Activated CD4-positive, alpha-beta memory T cell treated with anti-CD3 and anti-CD28 coated beads, Interleukin-2, amount 10 ng/mL, durations not matched to agents 7 days and 5 days (primary cell): ENCODE data around the gene HOXD8. TPM values are rescaled to one million over a fixed set of nuclear protein-coding genes. Genes with fewer than 3 reads are reported as not detected.

ENCODE experiments used
- CTCF ChIA-PET: fragments of 350-600 bp; sonication (Branson Sonifier 250); formaldehyde crosslinking; loops from one replicate; lab custom pipeline; 2021; ENCODE audit warnings: antibody characterized with exemption, inconsistent platforms; lab: Charles Lee
- POLR2A ChIA-PET: fragments of 350-600 bp; sonication (Branson Sonifier 250); formaldehyde crosslinking; loops from one replicate; lab custom pipeline; 2021; ENCODE audit warnings: antibody characterized with exemption; lab: Charles Lee
- DNase-seq: peaks from one replicate; pipeline ENCODE4 v3.0.0-alpha.2; 2020
- H3K27ac Mint-ChIP-seq: one replicate; pipeline ENCODE4 v1.8.0; 2021; ENCODE audit warnings: mild to moderate bottlenecking, mixed read lengths
- H3K27me3 Mint-ChIP-seq: one replicate; pipeline ENCODE4 v1.8.0; 2021; ENCODE audit warnings: mixed read lengths
- H3K36me3 Mint-ChIP-seq: one replicate; pipeline ENCODE4 v1.8.0; 2021; ENCODE audit warnings: low read depth, mixed read lengths
- H3K4me1 Mint-ChIP-seq: one replicate; pipeline ENCODE4 v1.8.0; 2021; ENCODE audit warnings: mixed read lengths
- H3K4me3 Mint-ChIP-seq: one replicate; pipeline ENCODE4 v1.8.0; 2021; ENCODE audit warnings: mild to moderate bottlenecking, mixed read lengths
- H3K9me3 Mint-ChIP-seq: one replicate; pipeline ENCODE4 v1.8.0; 2021; ENCODE audit warnings: mixed read lengths
- total RNA-seq, 2 experiments: library from RNA; stranded (reverse); gene quantifications; one replicate each; pipeline ENCODE4 v1.2.3, GENCODE V29; 2021

The HOXD8 gene
- total RNA-seq: not detected

DNA sequence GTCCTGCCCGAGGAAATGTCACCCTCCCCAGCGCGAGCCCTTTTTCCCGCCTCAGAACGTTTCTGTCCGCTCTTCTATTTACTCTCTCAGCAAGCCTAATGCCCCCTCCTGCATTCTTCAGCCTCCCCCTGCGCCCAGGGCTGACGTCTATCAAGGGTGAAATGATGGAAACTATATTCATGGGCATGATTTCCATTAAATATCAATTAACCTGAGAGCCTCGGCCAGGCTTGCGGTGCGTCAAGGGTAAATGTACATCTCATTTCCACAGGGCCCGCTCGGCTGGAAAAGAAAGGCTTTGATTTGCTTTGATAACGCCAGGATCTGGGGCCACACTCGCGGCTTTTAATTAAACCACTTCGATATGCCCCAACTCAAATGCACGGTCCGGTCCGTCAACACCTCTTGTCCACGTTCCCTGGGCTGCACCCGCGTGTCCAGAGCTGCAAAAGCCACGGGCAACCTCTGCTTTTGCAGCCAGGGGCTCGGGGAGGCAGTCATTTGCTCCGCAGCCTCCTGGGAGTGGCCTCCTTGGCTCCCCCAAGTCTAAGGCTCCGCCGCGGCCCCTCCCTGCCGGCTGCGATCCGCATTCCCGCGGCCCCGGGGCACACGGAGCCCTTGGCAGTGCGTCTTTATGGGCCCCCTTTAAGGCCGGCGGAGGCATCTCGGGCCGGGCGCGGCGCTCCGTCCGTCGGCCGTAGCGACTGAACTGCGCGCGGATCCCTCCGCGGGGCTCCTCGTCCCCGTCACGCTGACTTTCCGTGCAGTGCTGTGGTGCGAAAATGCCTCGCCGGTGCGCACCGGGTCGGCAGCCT is at the start of gene HOXD8:
TSS of gene HOXD8 (plus strand) at position 724 of the 815 bp plus-strand sequence. CDS start 662 bp downstream, outside the sequence.
- peaks cover 10% of the 10 kb centered on the region for H3K36me3 Mint-ChIP-seq
- peaks cover 81% of the 10 kb centered on the region for H3K27me3 Mint-ChIP-seq
- no peak for DNase-seq
- peak within 1 kb of the TSS; percentile 40 for H3K4me3 Mint-ChIP-seq
- CTCF ChIA-PET: interaction anchor here (2.4 to 4.0 kb wide), 4 partner anchors 10 to 523 kb away, joined by 9 to 43 read pairs (median 18); no protein-coding TSS in a partner anchor
- peak within 1 kb of the TSS; percentile 63 for H3K27ac Mint-ChIP-seq
- H3K9me3 Mint-ChIP-seq: no peaks in the 10 kb centered on the region
- POLR2A ChIA-PET: no interaction called here
- peaks cover 22% of the 10 kb centered on the region for H3K4me1 Mint-ChIP-seq

DNA sequence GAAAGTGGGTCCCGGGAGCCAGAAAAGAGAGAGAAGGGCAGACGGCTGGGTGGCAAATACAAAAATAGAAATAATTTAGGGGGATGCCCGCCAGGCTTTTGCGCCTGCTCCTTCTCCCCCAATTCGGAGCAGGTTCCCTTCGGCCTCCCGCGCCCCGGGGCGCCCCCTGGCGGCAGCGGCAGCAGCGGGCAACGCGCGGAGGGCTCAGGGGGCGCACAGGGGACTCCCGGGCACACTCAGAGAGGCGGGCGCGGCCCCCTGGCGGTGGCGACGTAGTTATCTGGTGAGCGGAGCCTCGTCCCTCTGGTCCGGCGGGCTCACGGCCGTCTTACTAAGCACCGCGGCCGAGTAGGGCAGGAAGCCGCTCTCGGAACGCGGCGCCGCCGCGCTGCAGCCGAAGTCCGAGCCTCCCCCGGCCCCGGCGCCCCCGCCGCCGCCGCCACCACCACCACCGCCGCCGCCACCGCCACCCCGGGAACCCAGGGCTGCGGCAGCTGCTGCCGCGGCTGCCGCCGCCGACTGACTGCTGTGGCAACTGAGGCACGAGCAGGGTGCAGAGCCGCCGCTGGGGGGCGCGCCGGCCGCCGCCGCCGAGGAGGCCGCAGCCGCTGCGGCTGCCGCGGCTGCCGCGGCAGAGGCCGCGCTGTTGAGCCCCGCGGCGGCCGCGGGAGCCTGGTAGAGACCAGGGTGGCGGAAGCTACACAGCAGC is 49.5 kb upstream of the HOXD8 start:
- peaks cover 78% of the 10 kb centered on the region for H3K27me3 Mint-ChIP-seq

DNA sequence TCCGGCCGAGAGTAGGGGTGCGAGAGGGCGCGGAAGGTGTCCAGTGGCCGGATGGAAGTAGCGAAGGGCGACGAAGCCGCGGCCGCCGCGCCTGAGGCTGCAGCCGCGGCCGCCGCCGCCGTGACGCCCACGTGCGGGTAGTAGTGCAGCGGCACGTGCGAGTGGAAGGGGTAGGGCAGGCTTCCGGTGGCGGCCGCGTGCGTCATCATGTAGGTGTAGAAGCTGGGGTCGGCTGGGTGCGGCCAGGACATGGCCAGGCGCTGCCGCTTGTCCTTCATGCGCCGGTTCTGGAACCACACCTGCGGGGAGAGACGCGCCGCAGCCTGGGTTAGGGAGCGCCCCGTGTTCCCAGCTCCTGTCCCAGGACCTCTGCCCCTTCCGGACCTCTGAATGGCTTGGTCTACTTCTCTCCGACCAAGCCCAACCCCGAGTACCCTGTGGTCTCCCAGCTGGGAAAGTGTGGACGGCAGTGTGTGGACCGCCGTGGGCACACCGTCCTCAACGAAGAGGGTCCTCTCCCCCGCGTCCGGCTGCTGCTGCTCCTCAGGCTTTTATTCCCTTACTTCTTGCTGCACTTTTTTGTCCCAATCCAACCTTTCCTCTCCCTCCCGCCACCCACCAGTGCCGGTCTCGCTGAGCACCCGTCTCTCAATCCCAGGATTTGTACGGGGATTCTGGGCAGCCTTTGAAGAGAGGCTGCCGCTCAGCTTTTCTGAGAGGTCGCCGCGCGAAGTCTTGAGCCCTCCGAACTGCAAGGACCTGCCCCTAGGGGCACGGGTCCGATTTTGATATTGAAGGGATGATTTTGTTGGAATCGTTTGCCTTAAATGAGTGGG is 48.7 kb upstream of the HOXD8 start:
- CTCF ChIA-PET: interaction anchor here (0.7 kb wide), 1 partner anchor 52 kb away, joined by 4 read pairs; no protein-coding TSS in a partner anchor
- POLR2A ChIA-PET: no interaction called here
- Mint-ChIP-seq H3K27ac (peak overlapping the region; percentile 59), H3K27me3 (peaks cover 78% of the 10 kb centered on the region), H3K36me3 (peaks cover 20% of the 10 kb centered on the region), H3K4me1 (peaks cover 9% of the 10 kb centered on the region), H3K4me3 (peak overlapping the region; percentile 33), H3K9me3 (no peaks in the 10 kb centered on the region)
- DNase-seq: no peak

More for the DNA sequence above, 49.5 kb upstream of the HOXD8 start:
- no peak for DNase-seq
- peak overlapping the region; percentile 57 for H3K4me3 Mint-ChIP-seq
- H3K27ac Mint-ChIP-seq: peak overlapping the region; percentile 61
- H3K9me3 Mint-ChIP-seq: no peaks in the 10 kb centered on the region
- ChIA-PET CTCF (interaction anchor here (0.8 kb wide), 1 partner anchor 112 kb away, joined by 4 read pairs; no protein-coding TSS in a partner anchor), POLR2A (no interaction called here)
- peaks cover 20% of the 10 kb centered on the region for H3K36me3 Mint-ChIP-seq
- peaks cover 9% of the 10 kb centered on the region for H3K4me1 Mint-ChIP-seq

DNA sequence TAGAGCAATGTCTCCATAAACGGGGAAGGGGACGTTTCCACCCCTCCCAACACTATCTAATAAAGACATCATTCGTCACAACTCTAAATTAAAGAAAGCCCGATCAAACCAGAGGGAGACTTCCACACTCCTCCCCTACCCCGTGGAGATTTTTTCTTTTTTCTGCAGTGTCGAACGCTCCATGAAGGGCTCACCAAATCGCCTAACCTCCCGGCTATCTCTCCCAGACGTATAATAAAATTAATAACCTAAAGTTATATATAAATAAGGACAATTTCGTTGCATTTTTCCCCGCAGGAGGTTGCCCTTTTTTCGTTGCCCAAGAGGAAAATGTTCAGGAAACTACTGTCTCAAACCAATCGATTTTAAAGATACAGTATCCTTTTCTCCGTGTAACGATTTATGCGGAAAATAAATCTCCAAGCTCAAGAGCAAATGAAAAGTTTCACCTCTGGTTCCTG is 48.1 kb upstream of the HOXD8 start:
- CTCF ChIA-PET: no interaction called here
- no peak for DNase-seq
- Mint-ChIP-seq H3K4me1 (peaks cover 9% of the 10 kb centered on the region), H3K27me3 (peaks cover 76% of the 10 kb centered on the region), H3K9me3 (no peaks in the 10 kb centered on the region), H3K4me3 (peak overlapping the region; percentile 33), H3K36me3 (peaks cover 20% of the 10 kb centered on the region), H3K27ac (peak overlapping the region; percentile 59)
- POLR2A ChIA-PET: no interaction called here

DNA sequence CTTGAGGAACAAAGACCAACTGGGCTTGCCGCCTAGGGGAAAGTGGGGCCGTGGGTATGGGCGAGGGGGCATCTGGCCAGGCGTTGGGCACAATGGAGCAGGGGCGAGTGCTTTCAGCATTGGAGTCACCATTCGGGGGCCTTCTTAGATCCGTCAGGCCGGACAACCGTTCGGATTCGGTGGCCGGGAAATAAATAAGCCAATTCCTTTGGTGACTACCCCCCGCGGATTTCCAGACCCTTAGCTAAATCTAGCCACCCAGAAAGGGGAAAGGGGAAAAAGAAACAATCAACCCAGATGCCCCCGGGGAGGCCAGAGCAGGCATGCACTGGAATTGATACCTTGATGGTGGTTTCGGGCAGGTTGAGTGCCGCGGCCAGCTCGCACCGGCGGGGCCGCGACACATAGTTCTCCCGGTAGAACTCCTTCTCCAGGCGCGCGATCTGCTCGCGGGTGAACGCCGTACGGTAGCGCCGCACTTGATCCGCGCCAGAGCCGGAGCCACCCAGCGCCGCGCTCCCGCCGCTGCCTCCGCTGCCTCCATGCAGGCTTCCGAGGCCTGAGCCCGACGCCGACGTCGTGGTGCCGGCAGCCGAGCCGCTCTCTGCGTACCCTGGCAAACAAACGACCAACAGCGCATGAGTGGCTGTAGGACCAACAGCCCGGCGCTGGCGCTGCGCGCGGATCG is 47.5 kb upstream of the HOXD8 start:
- H3K27ac Mint-ChIP-seq: peak overlapping the region; percentile 58
- H3K4me3 Mint-ChIP-seq: peak overlapping the region; percentile 10
- no peaks in the 10 kb centered on the region for H3K9me3 Mint-ChIP-seq
- ChIA-PET CTCF (no interaction called here), POLR2A (no interaction called here)
- no peak for DNase-seq
- H3K36me3 Mint-ChIP-seq: peaks cover 20% of the 10 kb centered on the region
- peaks cover 9% of the 10 kb centered on the region for H3K4me1 Mint-ChIP-seq
- H3K27me3 Mint-ChIP-seq: peaks cover 77% of the 10 kb centered on the region

DNA sequence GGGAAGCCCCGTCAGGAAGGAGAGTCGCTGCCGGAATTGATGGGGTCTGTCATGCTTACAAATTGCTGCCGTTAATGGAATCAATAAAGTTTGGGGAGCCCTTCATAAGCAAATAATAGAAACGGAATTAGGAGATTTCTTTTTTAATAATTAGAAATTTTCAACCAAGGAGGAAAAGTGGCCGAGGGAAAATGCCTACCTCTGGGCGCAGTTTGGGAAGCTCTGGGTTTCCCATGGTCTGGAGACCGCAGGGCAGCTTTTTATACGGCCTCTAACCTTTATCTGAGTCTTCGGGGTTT is 47.0 kb upstream of the HOXD8 start:
- ChIA-PET POLR2A (no interaction called here), CTCF (no interaction called here)
- no peak for DNase-seq
- peaks cover 9% of the 10 kb centered on the region for H3K4me1 Mint-ChIP-seq
- peaks cover 78% of the 10 kb centered on the region for H3K27me3 Mint-ChIP-seq
- H3K36me3 Mint-ChIP-seq: peaks cover 20% of the 10 kb centered on the region
- no peak overlapping the region for H3K4me3 Mint-ChIP-seq
- peak overlapping the region; percentile 40 for H3K27ac Mint-ChIP-seq
- no peaks in the 10 kb centered on the region for H3K9me3 Mint-ChIP-seq

DNA sequence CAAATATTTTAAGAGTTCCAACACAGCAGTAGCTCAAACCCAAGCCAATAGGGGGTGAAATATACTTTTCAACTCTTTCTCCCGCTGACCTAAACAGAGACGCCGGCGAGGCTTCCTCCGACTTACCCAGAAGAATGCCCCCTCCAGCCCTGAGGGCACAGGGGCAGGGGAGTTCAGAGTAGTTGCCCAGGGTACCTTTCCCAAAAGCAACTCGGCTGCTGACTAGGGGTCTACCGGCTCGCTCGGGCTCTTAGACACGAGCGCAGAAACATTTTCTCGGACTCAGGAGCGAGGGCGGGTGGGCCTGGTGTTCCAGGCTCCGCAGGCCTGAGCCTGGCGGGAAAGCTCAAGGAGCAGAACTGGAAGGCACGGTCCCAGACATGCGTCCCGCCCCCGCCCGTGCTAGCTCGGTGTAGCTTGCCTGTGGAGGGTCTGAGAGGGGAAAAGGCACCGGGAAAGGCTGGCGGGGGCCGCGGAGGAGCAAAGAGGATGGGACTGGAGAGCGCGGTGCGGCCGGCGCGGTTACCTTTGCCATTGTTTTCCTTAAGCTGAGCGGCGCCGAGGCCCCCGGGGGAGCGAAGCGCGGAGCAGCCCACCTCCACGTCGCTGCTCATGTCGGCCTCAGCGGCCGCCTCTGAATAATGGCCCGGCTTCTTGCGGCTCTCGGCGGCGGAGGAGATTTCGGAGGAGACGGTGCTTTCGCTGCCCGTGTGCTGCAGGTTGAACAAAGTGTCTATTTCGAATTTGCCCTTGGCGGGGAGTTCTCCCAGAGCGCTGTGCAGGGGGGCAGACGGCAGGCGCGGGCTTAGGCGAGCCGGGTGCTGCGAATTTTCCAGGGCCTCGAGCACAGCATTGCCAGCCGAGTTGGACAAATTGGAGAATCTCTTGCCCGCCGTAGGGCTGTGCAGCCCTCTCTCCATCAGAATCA is 46.4 kb upstream of the HOXD8 start:
- H3K27ac Mint-ChIP-seq: peak overlapping the region; percentile 34
- ChIA-PET CTCF (no interaction called here), POLR2A (no interaction called here)
- H3K27me3 Mint-ChIP-seq: peaks cover 84% of the 10 kb centered on the region
- no peak for DNase-seq
- no peaks in the 10 kb centered on the region for H3K9me3 Mint-ChIP-seq
- peaks cover 9% of the 10 kb centered on the region for H3K4me1 Mint-ChIP-seq
- H3K4me3 Mint-ChIP-seq: peak overlapping the region; percentile 32
- H3K36me3 Mint-ChIP-seq: peaks cover 20% of the 10 kb centered on the region

DNA sequence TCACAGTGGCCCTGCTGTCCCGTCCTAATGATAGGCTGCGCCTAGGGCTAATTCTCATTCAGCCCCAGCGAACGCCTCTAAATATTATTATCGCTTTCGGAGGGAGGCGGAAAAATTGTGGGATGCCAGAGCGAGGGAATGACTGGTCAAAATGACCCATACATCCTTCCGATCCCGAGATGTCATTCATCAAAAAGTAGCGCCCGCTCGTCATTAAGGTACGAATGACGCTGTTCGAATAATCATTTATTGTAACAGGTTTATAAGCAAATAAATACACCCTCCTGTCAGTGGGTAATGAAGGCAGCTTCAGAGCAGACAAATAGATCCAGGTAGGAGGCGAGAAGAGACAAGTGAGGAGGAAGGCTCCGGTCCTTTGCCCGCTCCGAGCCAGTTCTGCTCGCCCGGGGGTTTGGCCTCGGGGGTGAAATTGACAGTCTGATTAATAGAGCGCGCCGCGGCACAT is 45.7 kb upstream of the HOXD8 start, which contains the start of gene EVX2:
TSS of gene EVX2 (minus strand) at position 167 of the 466 bp plus-strand sequence. CDS start 186 bp downstream, outside the sequence.
- DNase-seq: no peak
- Mint-ChIP-seq H3K9me3 (no peaks in the 10 kb centered on the region), H3K27ac (peak within 1 kb of the TSS; percentile 44), H3K27me3 (peaks cover 84% of the 10 kb centered on the region), H3K4me3 (peak within 1 kb of the TSS; percentile 32), H3K4me1 (peaks cover 10% of the 10 kb centered on the region), H3K36me3 (peaks cover 16% of the 10 kb centered on the region)
- POLR2A ChIA-PET: no interaction called here
- CTCF ChIA-PET: no interaction called here

DNA sequence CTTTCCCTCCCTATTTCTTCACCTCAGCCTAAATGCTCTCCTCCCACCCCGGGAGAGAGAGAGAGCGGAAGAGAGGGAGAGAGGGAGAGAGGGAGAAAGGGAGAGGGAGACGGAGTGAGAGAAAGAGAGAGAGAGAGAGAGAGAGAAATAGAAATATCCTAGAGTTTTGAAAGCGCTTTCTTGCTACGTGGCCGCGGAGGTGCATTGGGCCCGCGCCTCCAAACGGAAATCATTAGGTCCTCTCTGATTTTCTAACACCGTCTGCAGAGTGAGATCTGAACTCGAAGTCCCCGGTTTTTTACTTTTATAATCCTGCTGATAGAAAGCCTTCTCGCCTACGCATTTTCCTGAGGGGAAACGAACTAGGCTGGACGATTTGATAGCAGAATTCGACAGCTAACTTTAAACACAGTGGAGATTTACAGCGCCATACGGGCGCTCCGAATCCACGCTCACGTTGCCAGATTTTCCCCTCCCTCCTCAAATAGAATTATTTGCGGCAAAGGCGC is 44.8 kb upstream of the HOXD8 start:
- DNase-seq: no peak
- H3K36me3 Mint-ChIP-seq: peaks cover 10% of the 10 kb centered on the region
- peak overlapping the region; percentile 44 for H3K27ac Mint-ChIP-seq
- CTCF ChIA-PET: interaction anchor here (1.1 kb wide), 1 partner anchor 12 kb away, joined by 4 read pairs; no protein-coding TSS in a partner anchor
- peaks cover 84% of the 10 kb centered on the region for H3K27me3 Mint-ChIP-seq
- peaks cover 4% of the 10 kb centered on the region for H3K4me1 Mint-ChIP-seq
- H3K4me3 Mint-ChIP-seq: no peak overlapping the region
- POLR2A ChIA-PET: no interaction called here
- H3K9me3 Mint-ChIP-seq: no peaks in the 10 kb centered on the region

DNA sequence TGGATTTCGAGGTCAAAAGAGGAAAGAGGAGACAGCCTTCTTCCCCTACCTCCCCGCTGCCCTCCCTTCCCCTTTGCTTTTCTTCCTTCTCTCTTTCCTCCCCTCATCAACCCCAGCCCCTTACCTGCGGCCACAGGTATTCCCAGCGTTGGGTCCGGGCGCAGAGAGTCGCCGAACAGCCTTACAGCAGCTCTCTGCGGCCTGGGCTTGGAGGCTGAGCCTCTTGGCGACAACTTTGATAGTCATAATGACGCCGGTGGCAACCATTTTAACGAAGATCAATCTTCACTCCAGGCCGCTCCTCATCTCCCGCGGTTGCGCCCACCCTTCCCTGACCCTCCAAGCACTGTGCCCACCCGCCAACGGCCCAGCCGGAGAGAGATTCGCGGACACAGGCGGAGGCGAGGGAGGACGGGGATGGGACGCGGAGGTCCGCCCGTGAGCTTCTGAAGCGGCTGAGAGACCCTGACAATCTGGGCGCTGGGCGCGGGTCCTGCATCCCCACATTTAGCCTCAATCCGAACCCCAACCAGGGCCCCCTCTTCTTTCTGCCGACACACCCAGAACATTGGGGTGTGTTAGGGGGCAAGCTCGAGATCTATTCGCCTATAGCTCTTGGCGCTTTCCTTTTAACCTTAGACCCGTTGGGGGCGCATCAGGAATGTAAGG is 44.3 kb upstream of the HOXD8 start:
- DNase-seq: no peak
- H3K9me3 Mint-ChIP-seq: no peaks in the 10 kb centered on the region
- H3K27me3 Mint-ChIP-seq: peaks cover 90% of the 10 kb centered on the region
- H3K27ac Mint-ChIP-seq: peak overlapping the region; percentile 44
- no peak overlapping the region for H3K4me3 Mint-ChIP-seq
- H3K36me3 Mint-ChIP-seq: peaks cover 10% of the 10 kb centered on the region
- ChIA-PET POLR2A (no interaction called here), CTCF (interaction anchor here (1.1 to 1.3 kb wide), 2 partner anchors 11 to 395 kb away, joined by 4 to 6 read pairs; no protein-coding TSS in a partner anchor)
- H3K4me1 Mint-ChIP-seq: peaks cover 4% of the 10 kb centered on the region
